ENCODE measurements around the gene PRSS2.
A peak's percentile ranks its signal among the peaks of the same experiment; 100 is the strongest.

PRSS2 gene

GRCh38 chr7:142805350-142806021 is 34.7 kb downstream of the PRSS2 start:
- no peak for DNase-seq

DNA sequence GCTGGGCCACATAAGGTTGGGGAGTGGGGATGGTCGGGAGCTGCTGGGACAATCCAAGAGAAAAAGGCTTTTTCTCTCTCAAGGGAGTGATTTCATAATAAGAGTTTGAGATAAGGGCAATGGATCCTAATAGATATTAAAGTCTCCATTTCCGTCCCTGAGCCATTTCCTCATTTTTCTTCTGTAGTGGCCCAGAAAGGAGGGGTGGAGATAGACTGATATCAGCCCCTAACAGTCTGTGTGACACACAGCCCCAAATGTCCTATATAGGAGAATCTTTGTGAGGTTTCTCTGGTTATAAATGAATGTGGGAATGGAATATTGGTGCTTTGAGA is 35.2 kb downstream of the PRSS2 start:
- DNase-seq, result no peak

GRCh38 chr7:142806957-142807356 is 36.2 kb downstream of the PRSS2 start:
- DNase-seq, result no peak

GRCh38 chr7:142807855-142808460 is 37.2 kb downstream of the PRSS2 start:
- no peak for DNase-seq

DNA sequence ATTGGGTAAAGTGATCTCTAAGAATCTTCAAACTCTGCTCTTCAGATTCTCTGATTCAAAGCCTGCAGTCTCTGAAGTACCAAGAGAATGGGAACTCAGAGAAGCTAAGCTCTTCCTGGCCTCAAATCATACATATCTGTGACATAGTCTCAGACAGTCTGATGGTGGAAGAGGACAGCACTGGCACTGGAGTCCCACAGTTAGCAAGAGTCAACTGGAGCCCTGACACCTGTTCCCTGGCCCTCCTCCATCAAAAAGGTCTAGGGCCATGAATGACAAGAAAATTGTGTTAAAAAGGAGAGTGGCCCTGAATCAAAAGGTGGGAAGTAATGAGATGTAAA is 37.7 kb downstream of the PRSS2 start:
- DNase-seq, result no peak

DNA sequence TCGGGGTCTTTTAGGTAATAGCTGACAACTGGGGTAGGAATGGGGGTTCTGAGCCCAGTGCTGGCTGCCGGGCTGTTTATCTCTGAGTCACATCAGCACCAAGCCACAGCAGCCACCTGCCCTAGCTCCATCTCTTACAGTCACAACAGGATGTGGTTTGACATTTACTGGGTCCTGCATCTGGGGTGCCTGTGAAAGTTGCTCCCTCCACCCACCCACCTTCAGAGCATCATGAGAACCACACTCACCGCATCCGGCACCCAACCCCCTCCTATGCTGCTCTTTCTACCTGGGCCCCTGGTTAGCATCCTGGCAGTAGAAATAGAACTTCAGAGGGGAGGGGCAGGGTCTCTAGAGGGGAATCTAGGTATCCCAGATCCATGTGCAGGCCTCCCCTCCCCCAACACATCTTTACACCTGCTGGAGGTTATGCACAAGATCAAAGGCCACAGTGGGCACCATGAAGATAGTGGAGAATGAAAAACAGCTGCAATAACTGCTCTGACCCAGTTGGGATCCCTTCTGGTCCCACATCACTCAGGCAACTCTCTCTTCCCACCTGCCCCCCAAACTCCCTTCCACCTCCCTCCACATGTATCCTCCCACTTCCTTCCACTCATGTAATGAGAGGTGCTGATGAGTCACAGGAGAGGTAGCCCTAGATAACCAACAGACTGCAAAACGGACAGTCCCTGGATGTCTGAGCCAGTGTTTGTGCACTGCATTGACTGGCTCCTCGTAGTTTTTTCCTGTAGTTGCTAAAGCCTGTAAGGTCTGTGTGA is 38.2 kb downstream of the PRSS2 start:
- peak; percentile 88 for DNase-seq

DNA sequence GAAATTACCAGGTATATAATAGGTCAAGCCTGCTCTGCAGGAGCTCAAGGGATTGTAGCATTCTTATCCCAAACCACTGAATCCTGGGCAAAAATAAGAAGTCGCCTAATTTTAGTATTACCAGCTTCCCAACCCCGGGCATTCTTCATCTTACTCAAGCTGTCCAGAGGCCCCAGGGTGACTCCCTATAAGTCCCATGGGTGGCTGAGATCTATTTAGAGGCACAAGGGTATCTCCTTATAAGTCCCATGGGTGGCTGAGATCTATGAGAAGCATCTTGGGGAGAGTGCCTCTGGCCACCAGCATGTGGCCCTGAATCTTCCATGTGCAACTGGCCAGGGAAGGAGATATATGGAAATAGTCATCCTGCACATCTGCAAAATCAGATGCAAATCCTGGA is 38.9 kb downstream of the PRSS2 start:
- no peak for DNase-seq

DNA sequence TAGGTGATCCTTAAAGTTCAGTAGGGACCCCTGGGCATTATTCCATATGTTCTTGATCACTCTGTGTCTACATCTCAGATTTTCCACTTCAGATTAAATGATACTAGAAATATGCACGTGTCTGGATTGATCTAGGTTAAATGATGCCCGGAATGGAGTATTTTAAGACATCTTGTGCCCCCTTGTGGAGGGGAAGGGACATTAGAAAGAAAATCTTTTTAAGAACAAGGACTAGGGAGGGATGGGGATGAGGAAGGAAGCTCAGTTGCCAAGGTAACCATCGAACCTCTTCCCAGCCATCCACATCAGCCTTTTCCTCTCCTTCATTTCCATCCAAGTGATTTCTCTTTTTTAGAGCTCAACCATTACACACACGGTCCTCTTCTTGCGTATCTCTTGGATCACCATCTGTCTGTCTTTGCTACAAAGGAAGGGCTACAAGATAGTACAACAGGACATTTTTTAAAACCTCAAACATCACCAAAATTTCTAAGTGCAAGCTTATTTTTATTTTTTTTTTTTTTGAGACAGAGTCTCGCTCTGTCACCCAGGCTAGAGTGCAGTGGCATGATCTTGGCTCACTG is 40.5 kb downstream of the PRSS2 start:
- DNase-seq, result no peak

DNA sequence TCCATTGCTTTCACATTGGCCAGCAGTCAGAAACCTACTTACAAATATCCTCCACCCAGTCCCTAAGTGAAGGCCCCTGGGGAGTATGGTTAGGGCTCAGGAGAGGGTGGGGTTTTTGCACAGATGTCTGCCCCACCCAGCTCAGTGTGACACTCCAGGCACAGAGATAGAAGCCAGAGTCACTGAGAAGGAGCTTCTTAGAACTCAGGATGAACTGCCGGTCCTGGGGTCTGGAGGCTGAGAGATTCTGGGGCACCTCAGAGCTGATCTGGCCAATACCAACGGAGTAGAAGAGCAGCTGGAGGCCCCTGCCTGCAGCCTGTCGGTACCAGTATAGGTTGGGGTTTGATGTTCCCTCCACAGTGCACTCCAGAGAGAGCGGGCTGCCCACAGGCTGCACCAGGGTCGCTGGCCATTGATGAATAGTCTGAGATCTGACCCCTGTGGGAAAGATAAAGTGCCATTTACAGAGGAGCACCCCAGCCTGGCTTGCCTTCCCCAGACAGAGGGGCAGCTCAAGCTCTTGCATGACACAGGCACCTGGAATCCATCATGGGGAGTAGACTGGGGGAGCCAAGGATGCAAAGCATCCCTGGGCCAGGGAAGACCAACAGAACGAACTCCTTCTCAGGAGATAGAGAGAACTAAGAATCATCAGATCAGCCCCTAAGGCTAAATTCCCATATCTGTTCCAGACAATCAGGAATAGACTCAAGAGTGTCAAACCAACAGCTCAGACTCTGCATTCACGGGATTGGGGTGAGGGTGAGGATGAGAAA is 41.9 kb downstream of the PRSS2 start:
- no peak for DNase-seq

GRCh38 chr7:142813226-142813625 is 42.5 kb downstream of the PRSS2 start:
- no peak for DNase-seq

DNA sequence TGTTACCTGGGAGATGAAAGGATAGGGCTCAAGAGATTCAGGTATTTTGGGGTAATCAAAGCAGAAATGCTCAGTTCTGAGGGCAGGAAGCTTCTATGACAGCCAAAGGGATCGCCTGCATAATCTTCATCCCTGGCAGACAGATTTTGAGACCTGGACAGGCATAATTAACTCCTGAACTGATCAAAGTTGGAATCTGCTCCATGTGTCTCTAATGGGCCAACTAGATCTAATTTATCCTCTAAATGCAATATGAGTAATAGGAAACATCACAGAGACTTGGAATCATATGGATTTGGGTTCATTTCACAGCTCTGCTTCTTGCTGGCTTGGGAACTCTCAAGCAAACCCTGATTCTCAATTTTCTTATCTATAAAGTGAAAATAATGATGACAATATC is 42.9 kb downstream of the PRSS2 start:
- DNase-seq, result no peak

- no peak for DNase-seq
Observed at GRCh38 chr7:142814451-142814850, 43.7 kb downstream of the PRSS2 start.

GRCh38 chr7:142815134-142815533 is 44.4 kb downstream of the PRSS2 start:
- DNase-seq, result no peak

- DNase-seq, result no peak
Observed at GRCh38 chr7:142817506-142817905, 46.7 kb downstream of the PRSS2 start.

DNA sequence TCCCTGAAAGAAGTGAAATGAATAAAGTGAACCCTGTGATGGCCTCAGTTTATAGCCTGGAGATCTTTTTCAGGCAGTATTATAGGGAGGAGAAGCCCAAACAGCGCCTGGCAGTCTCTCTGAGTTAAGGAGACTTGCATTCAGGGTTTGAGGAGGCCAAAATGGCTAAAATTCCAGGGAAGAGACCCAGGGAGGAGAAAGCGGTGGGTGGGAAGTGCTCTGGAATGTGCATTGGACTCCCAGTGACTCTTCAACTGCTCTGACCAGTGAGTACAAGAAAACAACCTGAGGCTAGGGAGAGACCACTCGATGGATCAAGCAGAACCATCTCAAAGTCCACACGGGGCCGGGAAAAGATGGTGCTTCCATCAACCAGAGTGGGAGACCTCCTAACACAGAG is 48.8 kb downstream of the PRSS2 start:
- no peak for DNase-seq

DNA sequence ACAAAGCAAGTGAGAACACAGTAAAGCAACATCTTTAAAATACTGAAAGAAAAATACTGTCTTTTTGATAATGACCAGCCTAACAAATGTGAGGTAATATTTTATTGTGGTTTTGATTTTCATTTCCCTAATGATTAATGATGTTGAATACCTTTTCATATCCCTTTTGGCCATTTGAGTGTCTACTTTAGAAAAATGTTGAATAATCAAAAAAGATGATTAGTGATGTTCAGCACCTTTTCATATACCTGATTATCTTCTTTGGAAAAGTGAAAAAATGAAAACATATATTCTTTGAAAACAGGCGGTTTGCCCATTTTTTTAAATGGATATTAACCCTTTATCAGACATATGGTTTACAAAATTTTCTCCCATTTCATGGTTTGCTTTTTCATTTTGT is 51.9 kb downstream of the PRSS2 start:
- no peak for DNase-seq
